H9 (cell line): ENCODE measurements around the gene ADAM19. TPM values are rescaled to one million over a fixed set of nuclear protein-coding genes. Genes with fewer than 3 reads are reported as not detected.

Experiments
- DNase-seq: peaks from one replicate; pipeline ENCODE4 v3.0.0-alpha.2; 2017
- H2AFZ ChIP-seq: one replicate; pipeline ENCODE4 v1.6.1; 2013; ENCODE audit warnings: mild to moderate bottlenecking, low read length, control low read depth, moderate library complexity
- H2AK5ac ChIP-seq: 2 replicates; pipeline ENCODE4 v1.6.1; 2013; ENCODE audit warnings: low read length, control low read depth, mixed read lengths; ENCODE audit not compliant: insufficient read length
- H2BK120ac ChIP-seq: one replicate; pipeline ENCODE4 v1.6.1; 2013; ENCODE audit warnings: low read depth, mild to moderate bottlenecking, low read length, control low read depth, inconsistent platforms; ENCODE audit not compliant: poor library complexity, severe bottlenecking
- H2BK12ac ChIP-seq: 2 replicates; pipeline ENCODE4 v1.6.1; 2013; ENCODE audit warnings: low read length, control low read depth, mixed read lengths, low read depth; ENCODE audit not compliant: insufficient read length
- H2BK15ac ChIP-seq: 2 replicates; pipeline ENCODE4 v1.6.1; 2013; ENCODE audit warnings: low read depth, low read length, control low read depth
- H2BK20ac ChIP-seq: one replicate; pipeline ENCODE4 v1.6.1; 2013; ENCODE audit warnings: low read depth, mild to moderate bottlenecking, low read length, control low read depth, inconsistent platforms; ENCODE audit not compliant: poor library complexity, severe bottlenecking
- H2BK5ac ChIP-seq: 2 replicates; pipeline ENCODE4 v1.6.1; 2013; ENCODE audit warnings: low read length, control low read depth, mixed read lengths; ENCODE audit not compliant: insufficient read length
- H3K14ac ChIP-seq: 2 replicates; pipeline ENCODE4 v1.6.1; 2013; ENCODE audit warnings: low read length, control low read depth; ENCODE audit not compliant: insufficient read depth
- H3K18ac ChIP-seq: 2 replicates; pipeline ENCODE4 v1.6.1; 2013; ENCODE audit warnings: low read depth, mild to moderate bottlenecking, mixed read lengths, low read length, control low read depth; ENCODE audit not compliant: insufficient read length
- H3K23ac ChIP-seq: 2 replicates; pipeline ENCODE4 v1.6.1; 2013; ENCODE audit warnings: low read length, control low read depth, mixed read lengths, low read depth; ENCODE audit not compliant: insufficient read length
- H3K23me2 ChIP-seq: 2 replicates; pipeline ENCODE4 v1.6.1; 2013; ENCODE audit warnings: low read depth, mild to moderate bottlenecking, mixed read lengths, low read length, control low read depth; ENCODE audit not compliant: insufficient read length, poor library complexity, severe bottlenecking
- H3K27ac ChIP-seq: 2 replicates; pipeline ENCODE4 v1.5.1; 2013; ENCODE audit warnings: low read length, control low read depth, mixed read lengths, low read depth; ENCODE audit not compliant: insufficient read length
- H3K27me3 ChIP-seq: 2 replicates; pipeline ENCODE4 v1.6.1; 2013; ENCODE audit warnings: low read length, control low read depth, inconsistent platforms; ENCODE audit not compliant: insufficient read depth
- H3K4ac ChIP-seq: 2 replicates; pipeline ENCODE4 v1.6.1; 2013; ENCODE audit warnings: low read depth, mild to moderate bottlenecking, control low read depth, inconsistent platforms, low read length, moderate library complexity
- H3K4me1 ChIP-seq: 2 replicates; pipeline ENCODE4 v1.6.1; 2013; ENCODE audit warnings: low read length, control low read depth, inconsistent platforms; ENCODE audit not compliant: insufficient read depth
- H3K4me2 ChIP-seq: 2 replicates; pipeline ENCODE4 v1.6.1; 2013; ENCODE audit warnings: low read length, control low read depth, mixed read lengths; ENCODE audit not compliant: insufficient read length, insufficient read depth
- H3K56ac ChIP-seq: 2 replicates; pipeline ENCODE4 v1.6.1; 2013; ENCODE audit warnings: low read depth, mild to moderate bottlenecking, mixed read lengths, low read length, control low read depth; ENCODE audit not compliant: insufficient read length
- H3K79me1 ChIP-seq: 2 replicates; pipeline ENCODE4 v1.6.1; 2013; ENCODE audit warnings: low read depth, mild to moderate bottlenecking, moderate library complexity, low read length, control low read depth, inconsistent platforms; ENCODE audit not compliant: insufficient read depth, poor library complexity, severe bottlenecking
- H3K79me2 ChIP-seq: 2 replicates; pipeline ENCODE4 v1.6.1; 2013; ENCODE audit warnings: low read length, control low read depth, inconsistent platforms; ENCODE audit not compliant: insufficient read depth
- H3K9ac ChIP-seq: 2 replicates; pipeline ENCODE4 v1.6.1; 2013; ENCODE audit warnings: low read length, control low read depth, mixed read lengths; ENCODE audit not compliant: insufficient read length; ENCODE audit errors: extremely low read depth
- H3K9me3 ChIP-seq: one replicate; pipeline ENCODE4 v1.6.1; 2013; ENCODE audit warnings: low read depth, low read length, inconsistent platforms; ENCODE audit not compliant: control insufficient read depth
- H3T11ph ChIP-seq: one replicate; pipeline ENCODE4 v1.6.1; 2013; ENCODE audit warnings: mild to moderate bottlenecking, low read length, control low read depth, inconsistent platforms
- H4K20me1 ChIP-seq: one replicate; pipeline ENCODE4 v1.6.1; 2013; ENCODE audit not compliant: control insufficient read depth, insufficient read length, insufficient read depth
- H4K5ac ChIP-seq: 2 replicates; pipeline ENCODE4 v1.6.1; 2013; ENCODE audit warnings: low read depth, mild to moderate bottlenecking, mixed read lengths, low read length, control low read depth; ENCODE audit not compliant: insufficient read length
- H4K8ac ChIP-seq: replicated peaks from 2 replicates; pipeline ENCODE4 v1.6.1; 2013; ENCODE audit warnings: low read length, control low read depth, mixed read lengths, low read depth; ENCODE audit not compliant: insufficient read length
- H4K91ac ChIP-seq: 2 replicates; pipeline ENCODE4 v1.6.1; 2013; ENCODE audit warnings: low read depth, mild to moderate bottlenecking, moderate library complexity, mixed read lengths, low read length, control low read depth; ENCODE audit not compliant: insufficient read length
- H3K27ac Mint-ChIP-seq, 3 experiments: 2 replicates in 2 of 3; 3 replicates in 1 of 3; pipeline ENCODE4 v1.8.0; 2020 to 2021; ENCODE audit warnings: mixed read lengths in 3 of 3, mild to moderate bottlenecking in 1 of 3, moderate library complexity in 1 of 3
- H3K27me3 Mint-ChIP-seq: 2 replicates; pipeline ENCODE4 v1.8.0; 2021; ENCODE audit warnings: low read depth, mild to moderate bottlenecking, moderate library complexity, mixed read lengths
- H3K36me3 Mint-ChIP-seq, 3 experiments: 2 replicates in 2 of 3; 3 replicates in 1 of 3; pipeline ENCODE4 v1.8.0; 2020 to 2021; ENCODE audit warnings: low read depth in 3 of 3, mixed read lengths in 3 of 3; ENCODE audit not compliant: insufficient read depth in 1 of 3
- H3K4me1 Mint-ChIP-seq, 2 experiments: 2 replicates each; pipeline ENCODE4 v1.8.0; 2020; ENCODE audit warnings: mixed read lengths in 2 of 2
- H3K4me3 Mint-ChIP-seq, 2 experiments: 2 replicates in 1 of 2; 3 replicates in 1 of 2; pipeline ENCODE4 v1.8.0; 2020 to 2021; ENCODE audit warnings: mild to moderate bottlenecking in 2 of 2, mixed read lengths in 2 of 2, moderate library complexity in 1 of 2
- H3K9me3 Mint-ChIP-seq, 2 experiments: 2 replicates in 1 of 2; 3 replicates in 1 of 2; pipeline ENCODE4 v1.8.0; 2020; ENCODE audit warnings: mild to moderate bottlenecking in 2 of 2, mixed read lengths in 2 of 2, moderate library complexity in 1 of 2
- CTCF ChIP-seq: fragments of 200-600 bp; sonication (generic); conservative IDR thresholded peaks from 3 replicates; pipeline ENCODE4 v1.8.0; 2021; ENCODE audit warnings: antibody characterized with exemption, mild to moderate bottlenecking
- WGBS: extraction: QIAGEN DNeasy Blood & Tissue Kit; methylation state at CpG from one replicate; pipeline ENCODE4 v1.1.7; 2013; ENCODE audit warnings: missing lambda C conversion rate, low lambda C conversion rate, mixed read lengths; ENCODE audit not compliant: insufficient read length; ENCODE audit errors: extremely low coverage; 5-methylcytosine and 5-hydroxymethylcytosine counted together
- total RNA-seq: library from RNA; stranded (reverse); gene quantifications from 2 replicates; pipeline ENCODE4 v1.2.1, GENCODE V29; 2021

Gene ADAM19
- total RNA-seq, 1 experiment from 2014 or later: 9.9 TPM

DNA sequence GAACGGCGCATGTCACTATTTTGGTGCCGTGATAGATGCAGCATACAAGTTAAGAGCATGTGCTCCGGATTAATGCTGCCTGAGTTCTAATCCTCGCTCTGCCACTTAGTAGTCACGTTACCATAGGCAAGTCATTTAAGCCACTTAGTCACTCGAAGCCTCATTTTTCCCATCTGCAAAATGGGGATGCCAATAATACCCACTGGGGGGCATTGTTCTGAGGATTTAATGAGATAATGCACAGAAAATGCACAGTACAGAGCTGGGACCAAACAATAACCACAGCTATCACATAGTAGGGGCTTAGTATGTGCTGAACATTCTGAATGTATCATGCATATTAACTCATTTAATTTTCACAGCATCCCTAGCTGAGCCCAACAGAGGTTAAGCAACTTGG lies 106.5 kb downstream of the ADAM19 start:
- Histone ChIP-seq H2BK15ac (no peak overlapping the region), H4K5ac (no peak overlapping the region), H3K27ac (no peak overlapping the region), H3K56ac (no peak overlapping the region), H3T11ph (no peak overlapping the region), H2AFZ (no peak overlapping the region), H3K79me2 (no peaks in the 10 kb centered on the region), H2BK5ac (no peak overlapping the region), H4K8ac (no peak overlapping the region), H3K4me2 (no peak overlapping the region), H3K79me1 (no peaks in the 10 kb centered on the region), H3K27me3 (no peaks in the 10 kb centered on the region), H3K18ac (no peak overlapping the region), H3K4ac (no peak overlapping the region), H4K20me1 (no peaks in the 10 kb centered on the region), H4K91ac (no peak overlapping the region), H3K4me1 (peaks cover 3% of the 10 kb centered on the region), H3K9ac (no peak overlapping the region), H2BK120ac (no peak overlapping the region), H2AK5ac (no peak overlapping the region), H3K23me2 (no peaks in the 10 kb centered on the region), H3K14ac (no peak overlapping the region), H3K9me3 (no peaks in the 10 kb centered on the region), H2BK12ac (no peak overlapping the region), H2BK20ac (no peak overlapping the region), H3K23ac (no peak overlapping the region)
- H3K4me1 Mint-ChIP-seq: peaks cover 6 to 7% of the 10 kb centered on the region in 2 experiments
- no CpG with 5 or more reads among the region's 7 CpGs for WGBS
- H3K9me3 Mint-ChIP-seq: no peaks in the 10 kb centered on the region
- H3K36me3 Mint-ChIP-seq: no peaks in the 10 kb centered on the region
- no peak overlapping the region for H3K27ac Mint-ChIP-seq
- no peak for TF ChIP-seq CTCF
- no peak for DNase-seq
- H3K27me3 Mint-ChIP-seq: peaks cover 5% of the 10 kb centered on the region
- H3K4me3 Mint-ChIP-seq: no peak overlapping the region
